Measurements from ENCODE around the gene CABP1.
A peak's percentile ranks its signal among the peaks of the same experiment; 100 is the strongest.

The CABP1 gene

DNA sequence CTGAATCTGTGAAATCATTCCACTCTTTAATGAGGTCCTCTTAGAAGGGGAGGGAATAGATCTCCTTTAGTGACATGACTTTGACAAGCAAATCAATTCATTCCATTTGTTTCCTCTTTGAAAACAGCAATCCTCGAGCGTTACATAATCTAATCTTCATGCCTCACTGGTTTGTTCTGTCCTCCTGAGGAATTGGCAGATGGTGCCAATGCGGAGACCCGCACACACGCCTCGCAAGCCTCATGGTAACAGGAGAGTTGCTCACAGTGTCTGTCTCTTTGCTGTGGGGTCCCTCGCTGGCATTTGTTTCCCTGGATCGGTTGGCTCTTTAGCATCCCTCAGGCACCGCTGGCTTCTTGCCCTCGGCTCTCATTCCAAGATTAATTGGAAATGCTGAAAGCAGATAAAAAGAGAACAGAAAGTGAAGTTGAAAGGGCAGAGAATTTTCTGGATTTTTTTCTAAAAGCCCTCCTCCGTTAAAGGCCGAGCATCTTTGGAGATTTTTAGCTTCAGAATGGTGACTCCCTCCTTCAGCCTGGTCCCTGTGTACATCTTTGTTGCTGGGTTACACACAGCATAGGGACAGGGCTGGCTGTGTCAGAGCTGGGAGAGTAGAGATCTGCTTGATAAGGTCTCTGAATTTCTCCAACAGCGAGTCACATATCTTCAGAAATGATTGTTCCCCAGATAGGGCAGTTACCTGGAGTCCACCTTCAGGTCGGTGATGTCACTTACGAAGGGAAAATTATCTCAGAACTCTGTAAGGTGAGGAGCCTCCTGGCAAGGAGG is 10.1 kb upstream of the CABP1 start:
- no peak for DNase-seq (ENCODE audit: extremely low read depth in 1 of 2, low read depth in 1 of 2)

DNA sequence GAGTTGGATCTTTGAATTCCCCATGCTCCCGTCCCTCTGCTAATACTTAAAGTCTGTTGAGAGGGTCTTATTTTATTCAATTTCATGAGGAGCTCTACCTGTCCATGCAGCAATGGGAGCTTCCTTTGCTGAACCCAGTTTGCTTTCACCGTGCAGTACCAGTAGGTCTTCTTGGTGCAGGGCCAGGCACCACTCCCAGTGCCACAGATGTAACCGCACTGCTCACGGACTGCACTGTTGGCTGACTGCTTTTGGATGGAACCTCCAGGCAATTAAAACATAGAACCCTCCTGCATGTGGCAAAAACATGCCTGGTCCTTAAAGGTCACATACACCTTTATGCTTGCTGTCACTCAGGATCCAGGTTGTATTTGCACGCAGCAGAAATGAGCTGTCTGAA is 9.3 kb upstream of the CABP1 start:
- no peak for DNase-seq (ENCODE audit: extremely low read depth in 1 of 2, low read depth in 1 of 2)

DNA sequence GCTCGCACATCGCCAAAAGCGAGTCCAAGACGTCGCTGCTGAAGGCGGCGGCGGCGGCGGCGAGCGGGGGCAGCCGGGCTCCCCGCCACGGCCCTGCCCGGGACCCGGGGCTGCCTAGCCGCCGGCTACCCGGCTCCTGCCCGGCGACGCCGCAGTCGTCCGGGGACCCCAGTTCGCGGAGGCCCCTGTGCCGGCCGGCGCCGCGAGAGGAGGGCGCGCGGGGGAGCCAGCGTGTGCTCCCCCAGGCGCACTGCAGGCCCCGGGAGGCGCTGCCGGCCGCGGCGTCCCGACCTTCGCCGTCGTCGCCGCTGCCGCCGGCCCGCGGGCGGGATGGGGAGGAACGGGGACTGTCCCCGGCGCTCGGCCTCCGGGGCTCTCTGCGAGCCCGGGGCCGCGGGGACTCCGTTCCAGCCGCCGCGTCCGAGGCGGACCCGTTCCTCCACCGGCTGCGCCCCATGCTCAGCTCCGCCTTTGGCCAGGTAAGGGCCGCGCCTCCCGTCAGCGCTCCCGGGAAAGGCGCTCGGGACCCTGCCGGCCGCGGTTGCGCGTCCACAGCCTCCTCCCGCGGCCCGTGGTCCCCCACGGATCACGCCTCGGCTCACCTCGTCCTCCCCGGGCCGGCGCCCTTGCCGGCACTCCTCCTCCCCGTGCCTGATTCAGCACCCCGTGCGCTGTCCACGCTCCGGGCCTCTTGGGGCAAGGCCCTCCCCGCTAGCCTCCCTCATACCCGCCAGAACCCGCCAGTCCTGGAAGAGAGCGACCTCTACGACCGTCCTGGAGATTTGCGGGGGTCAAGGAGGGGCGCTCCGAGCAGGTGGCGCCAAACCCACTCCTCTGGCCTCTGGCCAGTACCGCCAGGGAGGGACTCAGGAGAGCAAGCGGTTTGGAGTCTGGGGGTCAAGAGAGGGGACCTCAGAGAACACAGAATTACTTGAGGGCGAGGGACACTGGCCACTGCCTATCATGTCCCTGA is 721 bp downstream of the CABP1 start:
- peak in 1 of 2 donors; percentile 31 for DNase-seq (ENCODE audit: extremely low read depth in 1 of 2, low read depth in 1 of 2)

DNA sequence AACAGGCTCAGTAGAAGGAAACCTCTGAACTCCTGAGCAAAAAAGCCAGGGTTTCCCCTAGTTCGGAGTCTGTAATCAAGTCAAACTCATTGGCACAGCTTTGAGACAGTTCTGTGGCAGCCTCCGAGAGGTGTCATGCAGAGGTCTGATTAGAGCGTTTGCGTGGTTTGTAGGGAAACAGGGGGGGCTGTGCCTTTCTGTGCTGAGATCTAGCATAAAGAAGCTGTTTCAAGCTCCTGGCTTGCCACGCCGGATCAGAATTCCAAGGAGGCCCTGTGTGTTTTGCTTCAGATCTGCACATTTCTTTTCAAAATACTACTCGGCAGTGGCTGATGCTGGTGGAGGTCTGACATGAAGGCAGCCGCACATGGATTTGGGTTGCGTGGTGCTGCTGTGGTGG is 1.7 kb downstream of the CABP1 start:
- DNase-seq (ENCODE audit: extremely low read depth in 1 of 2, low read depth in 1 of 2) = no peak

DNA sequence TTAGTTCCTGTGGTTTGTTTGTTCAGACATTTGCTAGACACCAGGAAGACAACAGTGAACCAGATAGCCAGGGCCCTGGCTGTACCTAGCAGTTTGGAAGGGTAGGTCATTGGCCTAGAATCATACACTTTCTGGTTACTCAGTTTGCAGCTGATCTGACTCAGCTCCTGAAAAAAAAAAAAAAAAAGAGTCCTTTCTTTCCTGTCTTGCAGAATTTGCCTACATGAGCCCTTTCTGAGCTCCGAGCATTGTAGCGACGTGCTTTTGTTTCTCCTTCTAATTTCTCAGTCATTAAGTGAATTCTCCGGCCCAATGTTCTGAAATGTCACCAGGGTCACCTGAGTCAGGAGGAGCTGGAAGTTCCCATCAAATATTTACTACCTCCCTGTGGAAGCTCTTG is 2.4 kb downstream of the CABP1 start:
- no peak for DNase-seq (ENCODE audit: extremely low read depth in 1 of 2, low read depth in 1 of 2)

DNA sequence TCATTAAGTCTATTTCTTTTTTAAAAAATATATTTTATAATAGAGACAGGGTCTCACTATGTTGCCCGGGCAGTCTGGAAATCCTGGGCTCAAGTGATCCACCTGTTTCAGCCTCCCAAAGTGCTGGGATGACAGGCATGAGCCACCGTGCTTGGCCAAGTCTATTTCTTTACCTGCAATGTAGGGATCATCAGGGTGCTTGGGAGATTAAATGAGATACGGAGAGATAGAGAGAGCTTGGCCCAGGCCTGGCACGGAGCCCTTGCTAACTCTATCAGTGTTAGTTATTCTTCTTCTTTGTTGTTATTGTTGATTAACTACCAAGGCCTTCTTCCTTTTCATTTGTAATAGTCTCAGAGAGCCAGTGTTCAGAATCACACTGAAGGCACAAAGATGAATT is 3.1 kb downstream of the CABP1 start:
- no peak for DNase-seq (ENCODE audit: extremely low read depth in 1 of 2, low read depth in 1 of 2)

DNA sequence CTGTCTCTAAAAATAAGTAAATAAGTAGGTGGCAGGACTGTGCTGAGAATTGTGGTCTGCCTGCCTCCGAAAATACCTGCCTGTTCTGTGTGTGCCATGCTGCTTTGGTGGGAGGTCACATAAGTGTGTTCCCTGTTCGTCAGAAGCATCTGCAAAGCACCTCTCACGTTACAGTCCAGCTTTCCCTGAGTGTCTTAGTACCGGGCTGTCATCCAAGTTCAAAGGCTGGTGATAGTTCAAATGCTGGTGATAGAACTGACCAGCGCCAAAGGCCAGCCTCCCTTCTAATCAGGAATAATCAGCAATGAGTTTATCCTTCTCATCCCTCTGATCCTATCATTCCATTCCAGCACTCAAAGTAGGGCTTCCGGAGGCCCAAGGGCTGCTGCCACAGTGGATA is 5.6 kb downstream of the CABP1 start:
- DNase-seq (ENCODE audit: extremely low read depth in 1 of 2, low read depth in 1 of 2) = no peak

DNA sequence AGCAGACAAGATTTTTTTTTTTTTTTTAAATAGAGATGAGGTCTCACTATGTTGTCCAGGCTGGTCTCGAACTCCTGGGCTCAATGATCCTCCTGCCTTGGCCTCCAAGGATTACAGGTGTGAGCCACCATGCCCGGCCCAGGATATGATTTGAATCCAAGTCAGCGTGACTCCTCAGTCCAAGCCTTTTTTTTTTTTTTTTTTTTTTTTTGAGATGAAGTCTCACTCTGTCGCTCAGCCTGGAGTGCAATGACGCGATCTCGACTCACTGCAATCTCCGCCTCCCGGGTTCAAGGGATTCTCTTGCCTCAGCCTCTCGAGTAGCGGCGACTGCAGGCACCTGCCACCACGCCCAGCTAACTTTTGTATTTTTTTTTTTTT is 6.9 kb downstream of the CABP1 start:
- DNase-seq (ENCODE audit: extremely low read depth in 1 of 2, low read depth in 1 of 2) = no peak

DNA sequence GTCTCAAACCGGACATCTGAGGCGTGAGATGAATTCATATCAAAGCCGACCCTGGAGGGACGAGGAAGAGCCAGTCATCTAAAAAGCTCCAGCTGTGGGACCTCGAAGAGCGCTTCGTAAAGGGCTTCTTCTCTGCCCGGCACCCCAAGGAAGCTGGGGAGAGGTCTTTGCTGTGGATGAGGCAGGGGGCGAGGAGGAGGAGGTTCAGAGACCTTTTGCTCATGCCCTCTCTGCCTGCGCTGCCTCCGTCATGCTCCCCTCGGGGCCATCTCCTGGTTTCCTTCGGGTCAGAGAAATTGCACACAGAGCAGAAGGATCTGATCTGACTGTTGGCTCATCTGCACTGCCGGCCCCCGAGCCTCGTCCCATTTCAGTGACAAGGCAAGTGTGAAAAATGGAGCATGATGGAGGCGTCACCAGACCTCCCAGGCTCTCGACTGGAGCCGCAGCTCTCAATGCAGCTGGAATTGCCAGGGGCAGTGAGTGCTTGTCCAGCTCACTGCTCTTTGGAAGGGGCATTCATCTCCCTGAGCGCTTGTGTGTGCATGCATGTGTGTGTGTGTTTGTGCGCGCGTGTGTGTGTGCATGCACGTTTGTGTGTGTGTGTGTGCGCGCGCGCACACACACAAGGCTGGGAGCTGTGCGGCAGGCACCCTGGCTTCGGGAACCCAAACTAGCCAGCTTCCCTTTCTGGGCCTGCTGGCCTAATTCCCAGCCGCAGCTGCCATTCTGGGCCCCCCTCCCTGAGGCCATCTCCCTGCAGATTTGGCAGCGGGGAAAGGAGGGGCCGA is 9.2 kb downstream of the CABP1 start:
- no peak for DNase-seq (ENCODE audit: extremely low read depth in 1 of 2, low read depth in 1 of 2)

DNA sequence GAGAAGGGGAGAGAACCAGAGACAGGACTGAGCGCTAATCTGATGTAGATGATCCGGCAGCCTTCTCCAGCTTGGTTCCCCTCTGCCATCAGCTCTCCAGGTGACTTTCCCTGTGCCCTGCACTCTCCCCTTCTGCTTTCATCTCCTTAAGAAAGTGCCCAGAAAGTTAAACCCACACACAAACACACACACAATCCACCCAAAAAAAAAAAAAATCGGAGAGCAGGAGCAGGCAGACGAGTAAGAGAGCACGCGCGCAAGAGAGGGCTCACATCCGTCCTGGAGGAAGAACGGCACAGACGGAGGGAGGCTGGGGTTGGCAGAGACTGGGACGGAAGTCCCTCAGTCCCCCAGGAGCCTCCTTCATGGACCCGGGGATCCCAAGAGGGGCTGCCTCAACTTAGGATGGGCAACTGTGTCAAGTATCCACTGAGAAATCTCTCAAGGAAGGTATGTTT is 9.8 kb downstream of the CABP1 start:
- DNase-seq (ENCODE audit: extremely low read depth in 1 of 2, low read depth in 1 of 2) = no peak

DNA sequence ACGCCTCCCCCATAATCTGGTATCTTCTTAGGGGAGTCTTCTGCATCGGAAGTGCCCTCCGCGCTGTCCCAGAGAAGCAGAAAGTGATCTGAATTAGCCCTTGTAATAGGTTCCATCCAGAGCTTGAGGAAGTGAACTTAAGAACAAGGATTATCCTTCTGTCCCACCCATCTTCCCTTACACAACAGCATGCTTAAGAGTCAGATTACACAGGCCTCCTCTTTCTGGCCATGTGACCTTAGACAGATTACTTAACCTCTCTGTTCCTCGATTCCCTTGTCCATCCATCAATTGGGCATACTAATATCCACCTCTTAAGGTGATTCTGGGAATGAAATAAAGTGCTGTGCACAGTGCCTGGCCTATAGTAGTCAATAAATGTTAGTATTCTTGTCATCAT is 11.4 kb downstream of the CABP1 start:
- DNase-seq (ENCODE audit: extremely low read depth in 1 of 2, low read depth in 1 of 2) = no peak

DNA sequence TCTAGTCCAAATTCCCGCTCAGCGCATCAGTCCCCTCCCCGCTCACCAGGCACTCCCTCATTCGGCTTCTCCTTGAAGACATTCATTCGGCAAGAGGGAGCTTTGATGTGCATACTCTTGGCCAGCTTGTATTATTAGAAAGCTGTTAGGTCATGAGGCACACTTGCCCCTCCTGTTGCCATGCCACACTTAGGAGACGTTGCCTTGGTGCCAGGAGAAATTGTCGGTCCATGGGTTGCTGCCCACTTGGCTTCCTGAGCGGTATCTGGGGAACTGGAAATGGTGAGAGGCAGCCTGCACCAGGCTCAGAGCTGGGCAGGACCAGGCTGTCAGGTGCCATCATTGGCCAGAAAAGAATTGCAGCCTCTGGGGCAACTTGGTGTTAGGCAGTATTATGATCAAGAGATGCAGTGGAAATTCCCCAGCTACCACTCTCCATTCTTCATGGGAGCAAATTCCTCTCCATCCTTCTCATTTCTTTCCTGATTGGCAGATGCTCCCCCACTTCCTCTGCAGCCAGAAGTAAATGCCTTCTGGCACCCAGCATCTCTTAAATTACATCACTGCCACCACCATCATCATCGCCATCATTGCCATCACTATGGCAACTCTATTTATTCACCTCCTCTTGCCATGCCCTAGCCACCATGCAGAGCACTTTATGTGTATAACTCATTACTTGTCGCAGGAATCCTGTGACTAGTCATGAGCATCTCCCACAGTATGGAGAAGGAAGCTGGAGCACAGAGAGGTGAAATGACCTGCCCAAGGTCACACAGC is 12.4 kb downstream of the CABP1 start:
- no peak for DNase-seq (ENCODE audit: extremely low read depth in 1 of 2, low read depth in 1 of 2)

DNA sequence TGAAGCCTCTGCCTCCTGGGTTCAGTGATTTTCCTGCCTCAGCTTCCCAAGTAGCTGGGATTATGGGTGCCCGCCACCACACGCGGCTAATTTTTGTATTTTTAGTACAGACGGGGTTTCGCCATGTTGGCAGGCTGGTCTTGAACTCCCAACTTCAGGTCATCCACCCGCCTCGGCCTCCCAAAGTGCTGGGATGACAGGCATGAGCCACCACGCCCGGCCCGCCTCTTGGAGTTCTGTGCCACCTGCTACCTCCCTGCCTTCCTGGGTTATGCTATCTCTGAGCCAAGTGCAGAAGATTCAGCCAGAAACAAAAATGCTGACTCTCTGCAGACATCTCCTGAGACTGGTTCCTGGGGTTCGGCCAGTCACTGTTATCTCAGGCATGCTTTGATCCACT is 13.2 kb downstream of the CABP1 start:
- no peak for DNase-seq (ENCODE audit: extremely low read depth in 1 of 2, low read depth in 1 of 2)

DNA sequence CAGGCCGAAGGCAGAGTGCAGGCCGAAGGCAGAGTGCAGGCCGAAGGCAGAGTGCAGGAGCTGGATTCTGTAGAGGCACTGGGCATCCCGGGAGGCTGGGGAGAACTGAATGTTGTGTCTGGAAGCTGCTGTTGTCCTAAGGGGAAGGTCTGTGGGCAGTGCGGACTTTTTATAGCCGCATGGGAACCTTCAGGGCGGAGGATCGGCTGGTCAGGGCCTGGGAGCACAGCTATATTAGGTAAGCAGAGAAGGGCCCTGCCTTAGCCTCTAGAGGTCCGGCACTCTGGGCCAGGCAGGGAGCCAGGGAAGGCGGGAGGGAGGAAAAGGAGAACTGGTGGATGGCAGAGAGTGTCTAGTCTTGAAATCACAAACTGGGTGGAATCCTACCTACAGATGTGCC is 14.2 kb downstream of the CABP1 start:
- no peak for DNase-seq (ENCODE audit: extremely low read depth in 1 of 2, low read depth in 1 of 2)

DNA sequence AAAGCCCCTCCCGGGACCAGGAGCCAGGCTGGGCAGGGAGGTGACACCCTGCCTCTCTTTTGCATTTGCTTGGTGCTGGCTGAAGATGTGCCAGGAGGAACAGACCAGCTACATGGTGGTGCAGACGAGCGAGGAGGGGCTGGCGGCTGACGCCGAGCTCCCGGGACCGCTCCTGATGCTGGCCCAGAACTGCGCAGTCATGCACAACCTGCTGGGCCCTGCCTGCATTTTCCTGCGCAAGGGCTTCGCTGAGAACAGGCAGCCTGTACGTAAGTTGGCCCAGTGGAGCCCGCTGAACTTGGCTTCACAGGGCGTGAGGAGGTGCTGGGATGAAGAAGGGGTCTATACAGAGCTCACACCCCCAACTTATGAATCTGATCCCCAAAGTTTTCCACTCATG is 15.6 kb downstream of the CABP1 start:
- DNase-seq (ENCODE audit: extremely low read depth in 1 of 2, low read depth in 1 of 2) = no peak

DNA sequence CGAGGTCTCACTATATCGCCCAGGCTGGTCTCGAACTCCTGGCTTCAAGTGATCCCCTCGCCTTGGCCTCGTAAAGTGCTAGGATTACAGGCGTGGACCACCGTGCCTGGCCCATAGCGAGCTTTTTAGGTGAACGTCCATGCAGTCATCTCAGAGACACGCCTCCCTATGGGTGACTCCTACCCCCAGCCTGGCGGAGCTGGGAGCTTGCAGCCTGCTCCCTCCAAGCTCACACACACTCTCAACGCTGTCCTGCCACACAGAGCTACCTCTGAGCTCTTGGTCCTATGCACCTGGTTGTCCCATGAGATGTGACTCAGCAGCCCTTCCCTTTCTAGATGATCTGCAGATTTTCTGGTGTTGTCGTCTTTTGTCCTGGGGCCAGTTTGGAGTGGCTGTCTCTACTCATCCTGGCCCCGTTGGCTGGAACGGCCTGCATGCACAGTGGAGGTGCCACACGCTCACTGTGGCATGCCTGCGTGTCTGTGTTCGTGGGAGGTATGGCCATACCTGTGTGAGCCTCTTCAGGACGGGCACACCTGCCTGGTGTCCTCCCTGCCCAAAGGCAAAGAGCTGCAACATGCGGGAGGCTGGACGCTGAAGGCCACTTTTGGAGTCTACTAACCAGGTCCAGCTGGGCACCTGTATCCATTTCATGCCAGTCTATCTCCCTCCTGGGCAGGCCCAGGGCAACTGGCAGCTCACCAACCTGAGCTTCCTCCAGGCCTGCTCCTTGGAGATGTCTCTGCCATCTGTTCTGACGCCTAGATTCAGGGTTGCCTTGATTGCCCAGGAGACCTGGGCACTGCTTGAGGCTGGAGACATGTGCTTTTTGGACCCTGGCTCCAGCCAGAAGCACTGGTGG is 18.1 kb downstream of the CABP1 start:
- no peak for DNase-seq (ENCODE audit: extremely low read depth in 1 of 2, low read depth in 1 of 2)

DNA sequence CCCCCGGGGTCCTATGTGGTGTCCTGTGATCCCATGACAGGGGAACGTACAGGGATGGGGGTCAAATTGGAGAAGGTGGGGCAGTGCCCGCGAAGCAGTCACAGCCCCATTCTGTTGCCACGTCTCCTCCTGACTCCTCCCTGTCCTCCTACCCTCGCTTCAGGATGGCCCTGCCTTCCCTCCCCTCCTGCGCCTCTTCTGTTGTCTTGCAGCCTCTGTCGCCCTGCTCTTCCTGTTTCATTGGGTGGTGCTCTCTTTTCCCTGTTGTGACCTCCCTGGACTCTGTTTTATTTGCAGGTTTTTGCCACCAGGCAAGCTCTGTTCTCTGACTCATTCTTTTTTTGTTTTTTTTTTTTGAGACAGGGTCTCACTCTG is 18.7 kb downstream of the CABP1 start:
- no peak for DNase-seq (ENCODE audit: extremely low read depth in 1 of 2, low read depth in 1 of 2)

DNA sequence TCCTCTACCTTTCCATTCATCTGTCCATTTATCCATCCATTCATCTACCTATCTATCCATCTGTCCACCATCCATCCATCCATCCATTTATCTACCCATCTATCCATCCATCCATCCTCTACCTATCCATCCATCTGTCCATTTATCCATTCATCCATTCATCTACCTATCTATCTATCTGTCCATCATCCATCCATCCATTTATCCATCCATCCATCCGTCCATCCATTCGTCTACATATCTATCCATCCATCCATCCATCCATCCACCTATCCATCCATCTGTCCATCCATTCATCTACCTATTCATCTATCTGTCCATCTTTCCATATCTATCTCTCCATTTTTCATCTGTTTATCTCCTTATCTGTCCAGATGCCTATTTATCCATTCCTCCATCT is 21.0 kb downstream of the CABP1 start:
- no peak for DNase-seq (ENCODE audit: extremely low read depth in 1 of 2, low read depth in 1 of 2)

DNA sequence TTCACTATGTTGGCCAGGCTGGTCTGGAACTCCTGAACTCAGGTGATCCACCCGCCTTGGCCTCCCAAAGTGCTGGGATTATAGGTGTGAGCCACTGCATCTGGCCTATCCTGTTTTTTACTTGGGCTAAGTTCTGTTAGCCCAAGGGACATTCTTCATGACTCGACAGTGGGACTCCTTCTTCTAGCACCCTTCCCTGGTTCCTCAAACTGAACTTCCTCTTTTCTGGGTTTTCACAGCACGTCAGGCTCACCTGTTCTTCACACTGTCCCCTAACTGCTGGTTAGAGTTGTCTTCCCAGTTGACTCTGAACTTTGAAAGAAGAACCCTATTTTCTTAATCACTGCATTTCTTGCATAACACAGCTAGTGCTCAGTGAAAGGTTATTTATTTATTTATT is 22.5 kb downstream of the CABP1 start:
- DNase-seq (ENCODE audit: extremely low read depth in 1 of 2, low read depth in 1 of 2) = no peak

DNA sequence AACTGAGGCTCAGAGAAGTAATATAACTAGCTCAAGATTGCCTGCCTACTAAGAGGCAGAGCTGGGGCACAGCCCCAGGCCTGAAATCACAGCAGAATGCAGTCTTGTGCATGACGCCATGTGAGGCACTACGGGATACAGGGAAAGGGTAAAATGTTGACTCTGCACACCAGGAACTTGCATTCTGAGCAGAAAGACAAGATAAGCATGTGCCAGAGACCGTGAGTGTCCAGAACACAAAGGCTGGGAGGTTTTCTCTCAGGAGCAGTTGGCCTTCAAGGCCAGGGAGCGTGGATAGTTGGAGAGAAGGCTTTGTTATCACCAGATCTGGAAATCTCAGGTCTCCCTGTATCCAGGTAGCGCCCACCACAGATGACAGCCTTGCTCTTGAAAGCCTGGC is 23.3 kb downstream of the CABP1 start:
- DNase-seq (ENCODE audit: extremely low read depth in 1 of 2, low read depth in 1 of 2) = no peak
